Activated T-helper 1 cell treated with anti-CD3 and anti-CD28 coated beads, Interleukin-2, amount 50 U/mL, for 16 hours (primary cell): ENCODE data around the gene TTLL6.
A peak's percentile ranks its signal among the peaks of the same experiment; 100 is the strongest.
"Not testable (repeated sequence)": the region's sequence is repeated elsewhere in the genome, so short reads cannot be mapped to it uniquely, and the experiment has no call there.

Experiments used
- DNase-seq, 2 donors: peaks; one replicate each; pipeline ENCODE4 v3.0.0-alpha.2; 2020; ENCODE audit warnings: low read depth in 1 of 2, low spot score in 1 of 2

Gene TTLL6

DNA sequence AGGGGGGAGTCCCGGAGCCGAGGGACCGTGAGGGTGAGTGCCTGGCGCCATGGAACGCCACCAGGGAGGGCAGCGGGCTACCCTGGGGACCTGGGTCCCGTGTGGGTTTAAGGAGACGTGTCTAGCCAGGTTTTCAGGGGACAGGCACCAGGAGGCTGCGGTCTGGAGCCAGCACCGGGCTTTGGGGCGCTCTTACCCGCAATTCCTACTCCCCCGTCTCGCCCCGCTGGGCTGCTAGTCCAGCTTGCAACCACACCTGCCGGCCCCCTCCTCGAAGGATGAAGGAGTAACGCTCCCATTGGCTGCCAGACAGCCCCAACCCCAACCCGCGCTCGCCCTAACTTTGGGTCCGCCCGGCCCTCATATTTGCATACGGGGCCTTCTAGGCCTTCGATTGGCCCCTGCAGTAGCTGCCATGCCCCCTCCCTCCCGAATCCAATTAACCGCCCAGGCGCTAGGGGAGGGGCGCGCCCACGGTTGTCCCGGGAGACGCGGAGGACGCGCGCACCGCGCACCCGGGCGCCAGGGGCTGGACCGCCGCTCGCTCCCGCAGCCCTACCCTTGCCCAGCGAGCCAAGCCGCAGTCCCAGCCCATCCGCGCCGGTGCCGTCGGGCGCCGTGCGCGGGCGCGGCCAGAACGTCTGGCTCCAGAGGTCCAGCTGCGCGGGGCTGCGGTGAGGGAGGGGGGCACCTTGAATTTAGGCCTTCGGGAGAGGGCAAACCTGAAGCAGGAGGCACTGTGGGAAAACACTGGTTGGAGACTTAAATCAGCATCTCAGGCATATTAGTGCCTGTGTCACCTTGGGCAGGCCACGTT, at the start of gene TTLL6:
TSS of gene TTLL6 (minus strand) at position 456 of the 817 bp plus-strand sequence. CDS start at position 299, 157 bp downstream.
- peak; percentile 53 to 70 for DNase-seq

DNA sequence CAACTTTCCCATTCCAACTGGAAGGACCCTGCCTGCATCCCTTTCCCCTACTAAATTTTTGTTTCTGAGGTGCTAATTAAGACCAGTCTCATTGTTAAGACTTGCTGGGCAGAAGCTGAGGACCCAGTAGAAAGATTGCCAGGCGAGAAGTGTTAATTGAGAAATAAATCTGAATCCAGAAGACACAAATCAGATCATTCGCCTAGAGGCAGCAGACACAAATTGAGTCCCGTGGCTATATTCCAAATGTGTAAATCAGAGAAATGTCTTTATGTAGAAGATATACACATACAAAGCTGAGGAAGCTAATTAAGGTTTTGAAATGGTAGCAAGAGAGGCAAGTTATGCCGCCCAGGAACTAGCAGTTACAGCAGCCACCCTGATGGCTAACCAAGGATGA, 43.4 kb upstream of the TTLL6 start:
- DNase-seq: no peak

DNA sequence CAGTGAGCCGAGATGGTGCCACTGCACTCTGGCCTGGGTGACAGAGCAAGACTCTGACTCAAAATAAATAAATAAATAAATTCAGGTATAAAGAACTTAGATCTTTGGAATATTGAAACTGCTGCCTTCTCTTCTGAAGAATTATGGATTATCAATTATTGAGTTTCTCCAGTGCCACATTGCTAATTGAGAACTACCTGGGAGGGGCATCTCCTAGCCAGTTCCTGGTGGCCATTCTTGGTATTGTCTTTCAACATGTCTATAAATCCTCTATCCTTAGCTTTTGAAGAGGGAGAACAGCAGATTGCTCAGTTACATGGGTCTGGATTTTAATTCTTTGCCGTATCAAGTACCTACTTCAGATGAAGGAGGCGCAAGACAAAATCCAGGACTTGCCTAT, 43.0 kb upstream of the TTLL6 start:
- no peak for DNase-seq

DNA sequence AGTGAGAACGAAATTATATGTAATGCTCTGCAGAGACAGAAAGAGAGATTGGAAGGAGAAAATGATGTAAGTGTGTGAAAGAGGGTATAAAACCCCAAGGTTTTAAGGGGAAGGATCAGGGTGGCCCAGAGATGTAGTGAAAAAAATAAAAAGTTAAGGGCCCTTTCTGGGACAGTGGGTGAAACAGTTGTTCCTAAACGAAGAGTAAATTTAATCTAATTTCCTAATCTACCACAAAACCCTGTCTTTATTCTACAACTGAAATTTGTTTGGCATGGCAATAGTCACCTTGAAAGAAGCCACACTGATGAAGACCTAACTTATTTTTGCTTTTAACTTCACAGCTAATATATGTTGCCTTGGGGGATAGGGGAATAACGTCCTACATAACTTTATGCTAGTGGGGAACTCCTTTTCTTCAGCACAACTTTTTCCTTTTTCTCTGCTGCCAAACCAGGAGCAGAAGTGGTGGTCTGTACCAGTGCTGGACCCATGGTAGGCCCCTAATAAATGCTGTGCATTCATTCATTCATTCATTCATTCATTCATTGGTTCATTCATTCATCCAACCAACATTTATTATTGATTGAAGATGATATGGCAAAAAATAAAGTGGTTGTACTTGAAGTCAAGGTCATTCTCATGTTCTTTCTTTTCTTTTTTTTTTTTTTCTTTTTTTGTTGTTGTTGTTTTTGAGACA, 39.2 kb upstream of the TTLL6 start:
- no peak for DNase-seq

DNA sequence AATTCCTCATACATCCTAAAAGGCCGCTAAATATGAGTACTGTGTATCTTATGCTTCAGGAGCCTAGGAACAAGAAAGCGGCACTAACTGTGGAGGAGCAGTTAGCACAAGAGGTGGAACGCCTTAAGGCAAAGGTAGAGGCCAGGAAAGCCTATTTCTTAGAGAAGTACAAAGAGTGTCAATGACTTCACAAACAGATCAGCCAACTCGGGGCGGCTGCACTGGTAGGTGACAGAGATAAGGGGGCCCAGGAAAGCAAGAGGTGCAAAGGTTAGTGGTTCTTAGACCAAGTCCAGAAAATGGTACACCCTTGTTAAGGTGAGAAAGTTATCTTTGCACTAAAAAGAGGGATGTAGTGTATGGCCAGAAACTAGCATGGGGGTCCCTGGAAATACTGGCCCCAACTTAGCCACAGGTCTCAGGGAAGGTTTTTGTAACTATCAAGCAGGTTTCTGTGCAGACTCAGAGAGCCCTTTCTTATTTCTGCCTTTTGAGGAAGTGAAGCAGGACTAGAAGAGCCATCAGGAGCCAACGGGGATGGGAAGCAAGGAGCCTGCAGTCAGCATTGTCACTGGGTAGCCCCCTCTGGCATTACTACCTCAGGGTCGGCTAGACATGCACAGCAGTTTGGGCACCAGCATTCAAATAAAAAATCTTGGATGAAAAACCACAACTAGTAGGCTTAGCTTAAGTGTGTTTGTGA, 37.9 kb upstream of the TTLL6 start:
- DNase-seq: no peak

DNA sequence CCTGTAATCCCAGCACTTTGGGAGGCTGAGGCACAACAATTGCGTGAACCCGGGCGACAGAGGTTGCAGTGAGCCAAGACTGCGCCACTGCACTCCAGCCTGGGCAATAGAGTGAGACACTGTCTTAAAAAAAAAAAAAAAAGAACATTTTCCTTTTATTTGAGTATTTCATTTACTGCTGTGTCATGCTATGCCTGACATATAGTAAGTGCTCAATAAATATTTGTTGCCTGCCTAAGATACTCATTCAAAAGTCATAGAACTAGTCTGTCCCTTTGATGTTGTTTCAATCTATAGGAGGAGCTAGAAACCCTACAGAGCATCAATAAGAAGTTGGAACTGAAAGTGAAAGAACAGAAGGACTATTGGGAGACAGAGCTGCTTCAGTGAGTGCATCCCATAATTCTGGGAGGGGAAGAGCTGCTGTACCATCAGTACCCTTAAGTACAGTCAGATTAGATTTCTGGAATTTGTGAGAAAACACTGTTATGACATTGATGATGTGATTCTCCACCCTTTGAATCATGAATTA, 33.8 kb upstream of the TTLL6 start:
- DNase-seq: no peak

DNA sequence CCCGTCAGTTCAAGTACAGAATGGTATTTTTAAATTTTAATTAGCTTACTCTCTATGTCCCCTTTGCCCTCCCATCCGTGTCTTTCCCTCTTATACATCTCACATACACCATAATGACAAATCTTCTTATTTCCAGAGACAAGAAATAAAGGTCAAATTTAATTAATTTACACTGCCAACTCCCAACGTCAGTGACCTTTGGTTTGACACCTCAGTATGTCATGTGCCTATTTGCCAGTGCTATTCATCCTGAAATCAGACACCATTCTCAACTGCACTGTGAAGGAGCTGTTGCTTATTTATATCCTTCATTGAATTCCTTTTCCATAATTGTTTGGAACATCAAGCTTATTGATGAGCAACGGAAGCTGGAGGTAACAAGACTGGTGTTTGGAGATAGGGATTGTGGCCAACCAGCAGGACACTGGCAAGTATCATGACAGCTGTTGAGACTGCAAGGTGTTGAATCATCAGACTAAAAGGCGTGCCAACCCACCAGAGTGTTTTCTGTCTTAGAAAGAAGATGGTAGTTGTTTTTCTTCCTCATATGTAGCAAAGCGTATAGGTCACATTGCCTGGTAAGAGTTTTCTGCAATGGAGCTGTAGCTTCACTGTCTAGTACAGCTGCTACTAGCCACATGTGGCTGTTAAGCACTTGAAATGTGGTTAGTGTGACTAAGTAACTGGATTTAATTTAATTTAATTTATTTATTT, 26.3 kb upstream of the TTLL6 start:
- no peak for DNase-seq

DNA sequence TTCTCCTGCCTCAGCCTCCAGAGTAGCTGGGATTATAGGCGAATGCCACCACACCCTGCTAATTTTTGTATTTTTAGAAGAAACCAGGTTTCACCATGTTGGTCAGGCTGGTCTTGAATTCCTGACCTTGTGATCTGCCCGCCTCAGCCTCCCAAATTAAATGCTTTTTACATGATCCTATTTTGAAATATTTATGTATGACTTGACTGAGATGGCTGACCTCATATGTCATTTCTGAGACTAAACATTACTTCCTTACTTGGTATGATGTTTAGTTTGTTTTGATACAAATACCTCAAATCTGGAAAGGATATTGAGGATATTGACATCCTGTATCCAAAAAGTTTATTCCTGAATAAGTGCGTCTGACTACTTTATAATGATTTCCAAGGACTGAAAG, 25.7 kb upstream of the TTLL6 start:
- no peak for DNase-seq

DNA sequence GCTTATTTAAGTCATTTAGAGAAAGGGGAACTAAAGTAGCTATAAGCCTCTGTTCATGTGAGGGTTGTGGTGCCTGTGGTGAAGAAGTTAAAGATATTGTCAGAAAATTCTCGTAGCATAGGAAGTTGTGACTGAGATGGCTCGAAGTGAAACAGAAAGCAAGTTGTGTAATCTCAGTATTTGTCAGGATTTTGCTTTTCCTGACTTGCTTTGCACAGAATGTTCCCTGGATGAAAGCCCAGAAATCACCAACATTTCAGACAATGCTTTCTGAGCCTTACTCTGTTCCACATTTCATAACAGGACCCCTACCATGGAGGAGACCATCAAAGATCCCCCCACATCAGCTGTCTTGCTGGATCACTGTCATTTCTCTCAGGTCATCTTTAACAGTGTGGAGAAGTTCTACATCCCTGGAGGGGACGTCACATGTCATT, 24.4 kb upstream of the TTLL6 start:
- no peak for DNase-seq

DNA sequence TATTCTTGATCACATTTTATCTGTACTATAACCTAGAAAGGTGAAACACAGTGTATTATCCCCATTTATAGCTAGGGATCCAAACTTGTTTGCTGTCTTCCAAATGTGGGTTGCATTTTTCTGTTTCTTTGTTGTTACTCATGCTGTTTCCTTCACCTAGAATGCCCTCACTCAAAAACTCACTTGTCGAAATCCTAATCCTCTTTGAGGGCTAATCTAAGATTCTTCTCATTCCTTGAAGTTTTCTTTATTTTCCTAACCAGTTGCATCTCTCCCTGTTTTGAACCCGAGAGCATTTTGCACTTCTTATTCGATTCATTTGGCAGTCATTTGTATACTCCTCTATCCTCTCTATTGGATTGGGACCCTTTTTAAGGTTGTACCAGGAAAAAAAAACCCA, 23.4 kb upstream of the TTLL6 start:
- no peak for DNase-seq

DNA sequence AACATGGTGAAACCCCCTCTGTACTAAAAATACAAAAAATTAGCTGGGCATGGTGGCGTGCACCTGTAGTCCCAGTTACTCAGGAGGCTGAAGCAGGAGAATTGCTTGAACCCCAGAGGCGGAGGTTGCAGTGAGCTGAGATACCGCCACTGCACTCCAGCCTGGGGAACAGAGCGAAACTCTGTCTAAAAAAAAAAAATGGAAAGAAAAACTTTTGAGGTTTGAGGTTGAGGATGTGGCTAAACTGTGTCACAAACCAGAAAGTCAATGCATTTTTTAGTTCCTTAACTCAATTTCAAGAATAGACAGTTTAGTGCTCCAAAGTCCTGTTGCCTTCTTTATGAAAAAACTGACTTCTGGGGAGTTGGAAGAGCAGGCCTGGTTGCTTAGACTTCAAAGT, 20.4 kb upstream of the TTLL6 start:
- not testable (repeated sequence) for DNase-seq

DNA sequence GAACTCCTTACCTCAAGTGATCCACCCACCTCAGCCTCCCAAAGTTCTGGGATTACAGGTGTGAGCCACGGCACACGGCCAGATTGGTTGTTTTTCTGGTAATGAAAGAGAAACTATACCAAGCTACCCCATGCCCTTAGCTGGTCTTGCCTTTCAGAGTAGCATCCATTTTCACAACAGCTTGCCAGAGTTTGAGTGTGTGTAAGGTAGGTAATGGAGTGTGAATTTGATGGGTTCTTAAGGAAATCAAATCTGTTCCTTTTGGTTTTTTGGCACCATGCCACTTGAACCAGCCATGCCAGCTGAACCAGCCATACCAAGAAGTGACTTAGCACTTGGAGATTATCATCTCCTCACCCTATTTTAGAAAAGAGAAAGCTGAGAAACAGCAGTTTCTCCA, 18.9 kb upstream of the TTLL6 start:
- DNase-seq: no peak

DNA sequence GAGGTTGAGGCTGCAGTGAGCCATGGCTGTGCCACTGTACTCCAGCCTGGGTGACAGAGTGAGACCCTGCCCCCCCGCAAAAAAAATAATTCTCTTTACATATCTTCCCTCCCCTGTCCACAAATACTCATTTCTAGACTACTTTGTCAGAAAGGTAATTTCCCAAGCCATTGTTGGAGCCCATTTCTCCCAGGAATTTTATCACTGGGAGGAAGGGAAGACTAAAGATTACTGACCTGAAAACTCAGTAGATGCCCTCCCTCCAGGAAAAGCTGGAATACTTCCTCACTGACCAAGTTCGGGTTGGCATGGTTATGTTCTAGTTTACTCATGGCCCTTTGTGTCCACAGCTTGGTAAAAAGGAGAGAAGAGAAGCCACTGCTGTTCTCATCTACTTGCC, 17.9 kb upstream of the TTLL6 start:
- DNase-seq: no peak

DNA sequence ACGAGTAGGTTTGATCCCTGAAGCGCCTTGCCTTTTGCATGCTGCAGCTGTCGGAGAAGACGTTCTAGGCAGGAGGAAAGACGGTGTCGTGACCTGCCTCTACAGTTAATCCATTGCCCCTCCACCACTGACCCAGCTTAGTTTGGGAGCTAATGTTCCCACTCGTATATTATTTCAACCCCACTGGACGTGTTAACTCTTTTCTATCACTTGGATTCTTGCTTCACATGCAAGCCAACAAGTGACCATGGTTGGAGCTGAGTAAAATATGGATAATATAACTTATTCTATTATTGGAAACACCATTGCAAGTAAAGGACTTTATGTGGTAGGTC, 14.5 kb upstream of the TTLL6 start:
- DNase-seq: no peak

DNA sequence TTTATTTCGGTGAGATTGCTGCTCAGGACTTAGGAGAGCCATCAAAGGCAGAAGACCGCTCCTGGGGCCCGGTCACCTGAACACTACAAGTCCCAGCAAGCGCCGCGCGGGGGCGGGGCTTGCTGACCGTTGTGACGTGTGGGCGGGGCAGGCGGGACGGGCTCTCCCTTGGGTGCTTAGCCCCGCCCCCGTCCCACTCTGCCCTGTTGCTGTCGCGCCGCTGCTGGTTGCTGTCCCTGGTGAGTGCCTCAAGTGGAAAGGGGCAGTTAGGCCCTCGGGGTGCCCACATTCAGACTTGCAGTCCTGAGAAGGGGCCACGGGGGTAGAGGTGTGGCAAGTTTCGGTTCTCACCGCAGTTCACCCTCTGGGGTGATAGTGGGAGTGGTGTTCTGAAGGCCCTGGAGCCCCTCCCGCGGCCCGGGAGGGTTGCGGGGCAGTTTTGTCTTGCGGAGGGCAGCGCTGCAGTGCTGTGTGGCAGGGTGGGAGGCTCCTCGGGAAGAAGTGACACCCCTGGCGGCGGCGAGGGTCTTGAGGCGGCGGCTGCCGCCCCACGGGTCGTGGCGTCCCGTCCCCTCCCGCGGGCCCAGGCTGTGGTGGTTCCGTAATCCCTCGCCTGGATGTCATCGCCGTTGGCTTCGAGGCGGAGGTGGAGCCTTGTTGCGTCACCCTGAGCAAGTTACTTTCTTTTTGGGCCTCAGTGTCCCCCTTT, 14.0 kb upstream of the TTLL6 start, which contains the start of gene CALCOCO2:
TSS of gene CALCOCO2 (plus strand) at position 196 of the 709 bp plus-strand sequence. CDS start 10,673 bp downstream, outside the sequence.
- peak; percentile 69 to 75 for DNase-seq

DNA sequence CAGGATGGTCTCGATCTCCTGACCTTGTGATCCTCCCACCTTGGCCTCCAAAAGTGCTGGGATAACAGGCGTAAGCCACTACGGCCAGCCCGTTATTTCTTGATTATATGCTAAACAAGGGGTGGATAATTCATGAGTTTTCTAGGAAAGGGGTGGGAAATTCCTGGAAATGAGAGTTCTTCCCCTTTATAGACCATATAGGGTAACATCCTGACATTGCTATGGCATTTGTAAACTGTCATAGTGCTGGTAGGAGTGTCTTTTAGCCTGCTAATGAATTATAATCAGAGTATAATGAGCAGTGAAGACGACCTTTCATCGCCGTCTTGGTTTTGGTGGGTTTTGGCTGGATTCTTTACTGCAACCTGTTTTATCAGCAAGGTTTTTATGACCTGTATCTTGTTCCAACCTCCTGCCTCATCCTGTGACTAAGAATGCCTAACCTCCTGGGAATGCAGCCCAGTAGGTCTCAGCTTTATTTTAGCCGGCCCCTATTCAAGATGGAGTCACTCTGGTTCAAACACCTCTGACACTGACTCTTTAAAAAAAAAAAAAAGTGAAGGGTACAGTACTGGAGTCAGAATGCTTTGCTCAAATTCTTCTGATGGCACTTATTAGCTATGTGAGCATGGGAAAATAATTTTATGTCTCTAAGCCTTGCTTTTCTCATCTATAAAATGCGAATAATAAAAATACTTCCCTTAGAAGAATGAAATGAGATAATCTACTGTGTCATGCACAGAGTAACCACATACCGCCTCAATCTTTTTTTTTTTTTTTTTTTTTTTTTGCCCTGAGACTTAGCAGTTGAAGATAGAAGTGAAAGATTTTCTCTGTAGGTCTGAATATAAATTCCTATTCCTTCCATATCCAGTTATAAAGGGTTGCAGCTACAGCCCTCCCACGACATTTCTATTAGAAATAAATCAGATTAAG, 8.7 kb upstream of the TTLL6 start:
- no peak for DNase-seq

DNA sequence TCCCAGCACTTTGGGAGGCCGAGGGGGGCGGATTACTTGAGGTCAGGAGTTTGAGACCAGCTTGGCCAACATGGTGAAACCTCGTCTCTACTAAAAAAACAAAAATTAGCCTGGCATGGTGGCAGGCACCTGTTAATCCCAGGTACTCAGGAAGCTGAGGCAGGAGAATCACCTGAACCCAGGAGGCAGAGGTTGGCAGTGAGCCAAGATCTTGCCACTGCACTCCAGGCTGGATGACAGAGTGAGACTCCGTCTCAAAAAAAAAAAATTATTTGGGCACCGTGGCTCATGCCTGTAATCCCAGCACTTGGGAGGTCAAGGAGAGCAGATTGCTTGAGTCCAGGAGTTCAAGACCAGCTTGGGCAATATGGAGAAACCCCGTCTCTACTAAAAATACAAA, 3.9 kb upstream of the TTLL6 start:
- not testable (repeated sequence) for DNase-seq

DNA sequence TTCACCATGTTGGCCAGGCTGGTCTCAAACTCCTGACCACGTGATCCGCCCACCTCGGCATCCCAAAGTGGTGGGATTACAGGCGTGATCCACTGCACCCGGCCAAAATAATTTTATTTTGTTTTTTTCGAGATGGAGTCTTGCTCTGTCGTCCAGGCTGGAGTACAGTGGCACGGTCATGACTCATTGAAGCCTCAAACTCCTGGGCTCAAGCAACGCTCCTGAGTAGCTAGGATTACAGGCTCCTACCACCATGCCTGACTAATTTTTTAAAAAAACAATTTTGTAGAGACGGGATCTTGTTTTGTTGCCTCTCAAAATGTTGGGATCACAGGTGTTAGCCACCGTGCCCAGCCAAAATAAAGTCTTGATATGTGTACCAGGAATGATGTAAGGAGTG, 2.4 kb upstream of the TTLL6 start:
- no peak for DNase-seq

DNA sequence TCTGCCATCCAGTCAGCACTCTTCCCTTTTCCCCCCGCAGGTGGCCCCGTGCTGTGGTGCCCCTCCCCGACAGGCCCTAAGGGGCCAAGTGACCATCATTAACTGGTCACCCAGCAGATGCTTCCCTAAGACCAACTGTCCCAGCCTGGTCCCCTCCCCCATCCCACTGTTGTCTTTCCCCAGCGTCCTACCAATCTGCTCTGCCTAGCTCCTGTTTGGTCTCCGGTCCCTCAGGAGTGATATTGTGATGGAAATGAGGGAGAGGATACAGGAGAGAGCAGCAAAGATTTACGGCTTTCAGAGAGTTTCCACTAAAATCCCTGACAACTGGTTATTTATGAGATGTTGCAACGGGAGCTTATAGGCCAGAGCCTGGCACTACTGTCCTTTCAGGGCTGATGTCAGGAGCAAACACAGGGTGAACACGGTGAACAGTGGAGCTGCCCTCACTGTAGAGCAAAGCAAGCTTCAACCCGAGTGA, 1.4 kb upstream of the TTLL6 start:
- DNase-seq: no peak
